A673 (cell line): ENCODE data around the gene PAQR9. TPM values are rescaled to one million over a fixed set of nuclear protein-coding genes. Genes with fewer than 3 reads are reported as not detected.

Experiments used
- BruUV-seq: library from RNA; stranded (reverse); fragments of 400-500 nt; replicated peaks from 2 replicates; lab custom pipeline; 2021; lab: Mats Ljungman, UMichigan
- CTCF ChIA-PET: fragments of 300-600 bp; sonication (Branson Sonifier 250); formaldehyde crosslinking; loops from one replicate; lab custom pipeline; 2022; ENCODE audit warnings: antibody characterized with exemption; lab: Charles Lee
- POLR2A ChIA-PET: fragments of 300-600 bp; sonication (Branson Sonifier 250); formaldehyde crosslinking; loops from one replicate; lab custom pipeline; 2022; ENCODE audit warnings: antibody characterized with exemption; ENCODE audit not compliant: low non-redundant PET; lab: Charles Lee
- DNase-seq: peaks from one replicate; pipeline ENCODE4 v3.0.0-alpha.2; 2015; ENCODE audit warnings: low spot score
- H3K27ac ChIP-seq: fragments of 200-600 bp; sonication (generic); 2 replicates; pipeline ENCODE4 v1.5.1; 2016; ENCODE audit warnings: mixed run types, low read depth, mild to moderate bottlenecking, mixed read lengths, antibody characterized with exemption, low read length; ENCODE audit not compliant: poor library complexity, severe bottlenecking
- H3K27me3 ChIP-seq: fragments of 200-600 bp; sonication (generic); replicated peaks from 2 replicates; pipeline ENCODE4 v1.6.1; 2017; ENCODE audit warnings: mixed run types, low read depth, mild to moderate bottlenecking, mixed read lengths, antibody characterized with exemption, low read length; ENCODE audit not compliant: insufficient read depth, poor library complexity
- H3K36me3 ChIP-seq: fragments of 200-600 bp; sonication (generic); 2 replicates; pipeline ENCODE4 v1.6.1; 2016; ENCODE audit warnings: mixed run types, mild to moderate bottlenecking, mixed read lengths, antibody characterized with exemption, low read length; ENCODE audit not compliant: insufficient read depth, poor library complexity, severe bottlenecking
- H3K4me1 ChIP-seq: fragments of 200-600 bp; sonication (generic); 2 replicates; pipeline ENCODE4 v1.6.1; 2017; ENCODE audit warnings: mixed run types, mild to moderate bottlenecking, mixed read lengths, antibody characterized with exemption, low read length; ENCODE audit not compliant: insufficient read depth, poor library complexity, severe bottlenecking
- H3K4me3 ChIP-seq: fragments of 200-600 bp; sonication (generic); 2 replicates; pipeline ENCODE4 v1.5.1; 2016; ENCODE audit warnings: low read depth, mixed run types, mild to moderate bottlenecking, mixed read lengths, low read length; ENCODE audit not compliant: poor library complexity, severe bottlenecking
- H3K9me3 ChIP-seq: fragments of 200-600 bp; sonication (generic); 2 replicates; pipeline ENCODE4 v1.6.1; 2016; ENCODE audit warnings: mixed run types, low read depth, mild to moderate bottlenecking, mixed read lengths, antibody characterized with exemption, low read length; ENCODE audit not compliant: poor library complexity, severe bottlenecking
- CTCF ChIP-seq: fragments of 300-800, 200-600 bp; sonication (generic); conservative IDR thresholded peaks from 2 replicates; pipeline ENCODE4 v1.5.1; 2017; ENCODE audit warnings: low read depth, mild to moderate bottlenecking, antibody characterized with exemption, low read length, moderate library complexity, mixed read lengths
- EZH2 ChIP-seq: fragments of 200-600 bp; sonication (generic); IDR thresholded peaks from 2 replicates; pipeline ENCODE4 v1.6.1; 2017; ENCODE audit warnings: borderline replicate concordance, low read depth, mild to moderate bottlenecking, mixed read lengths, antibody characterized with exemption, low read length; ENCODE audit not compliant: poor library complexity, severe bottlenecking
- intact Hi-C: fragments of 100-400 bp; cut with micrococcal nuclease; formaldehyde crosslinking; loops from one replicate; pipeline ENCODE4 v1.10.0; 2022; ENCODE audit not compliant: unreplicated experiment
- total RNA-seq: library from RNA; stranded (reverse); gene quantifications from 2 replicates; pipeline ENCODE4 v1.2.3, GENCODE V29; 2021

Gene PAQR9
- total RNA-seq, 1 experiment from 2014 or later = 0.19 TPM

- DNase-seq = no peak
- BruUV-seq = no TSS peak
- TF ChIP-seq CTCF (no peak), EZH2 (no peak)
- ChIA-PET CTCF (no interaction called here), POLR2A (no interaction called here)
- no peaks in the 10 kb centered on the region for H3K4me1 ChIP-seq
- H3K4me3 ChIP-seq = no peak overlapping the region
- no peaks in the 10 kb centered on the region for H3K36me3 ChIP-seq
- no peaks in the 10 kb centered on the region for H3K9me3 ChIP-seq
- H3K27ac ChIP-seq = no peak overlapping the region
- intact Hi-C loops = no loop called here
- no peaks in the 10 kb centered on the region for H3K27me3 ChIP-seq
These were observed 12.5 kb downstream of the PAQR9 start for GRCh38 chr3:142950972-142951371.

GRCh38 chr3:142947799-142948575, 15.5 kb downstream of the PAQR9 start:
- no peak for TF ChIP-seq EZH2
- TF ChIP-seq CTCF = no peak
- Histone ChIP-seq H3K27ac (no peak overlapping the region), H3K4me3 (no peak overlapping the region), H3K27me3 (no peaks in the 10 kb centered on the region), H3K9me3 (no peaks in the 10 kb centered on the region), H3K4me1 (no peaks in the 10 kb centered on the region), H3K36me3 (no peaks in the 10 kb centered on the region)
- CTCF ChIA-PET = no interaction called here
- peak; percentile 14 for DNase-seq
- no TSS peak for BruUV-seq
- intact Hi-C loops = no loop called here
- POLR2A ChIA-PET = no interaction called here

GRCh38 chr3:142947352-142947751, 16.1 kb downstream of the PAQR9 start:
- no TSS peak for BruUV-seq
- ChIA-PET POLR2A (no interaction called here), CTCF (no interaction called here)
- DNase-seq = no peak
- H3K36me3 ChIP-seq = no peaks in the 10 kb centered on the region
- no peaks in the 10 kb centered on the region for H3K4me1 ChIP-seq
- no peak overlapping the region for H3K4me3 ChIP-seq
- H3K27ac ChIP-seq = no peak overlapping the region
- H3K9me3 ChIP-seq = no peaks in the 10 kb centered on the region
- no peaks in the 10 kb centered on the region for H3K27me3 ChIP-seq
- intact Hi-C loops = no loop called here
- no peak for TF ChIP-seq EZH2
- TF ChIP-seq CTCF = no peak
